AG09309 (cell line): ENCODE data around the gene MICU1.
A peak's percentile ranks its signal among the peaks of the same experiment; 100 is the strongest.

Source experiments
- DNase-seq: peaks from one replicate; pipeline ENCODE4 v3.0.0-alpha.2; 2010; ENCODE audit warnings: low read depth
- H3K4me3 ChIP-seq: 2 replicates; pipeline ENCODE4 v1.5.1; 2011; ENCODE audit warnings: mild to moderate bottlenecking, low read depth, low read length, moderate library complexity; ENCODE audit not compliant: control insufficient read depth
- TF ChIP-seq, protein P1 (sequence below): IDR thresholded peaks from 2 replicates; pipeline ENCODE4 v1.5.1; 2011; ENCODE audit warnings: mild to moderate bottlenecking, low read depth, low read length, inconsistent platforms; ENCODE audit not compliant: insufficient read depth, control insufficient read depth; ENCODE audit errors: missing control alignments

MICU1 gene

GRCh38 chr10:72342911-72343310 lies 283.0 kb downstream of the MICU1 start:
- no peak for DNase-seq
- TF ChIP-seq, protein P1, sequence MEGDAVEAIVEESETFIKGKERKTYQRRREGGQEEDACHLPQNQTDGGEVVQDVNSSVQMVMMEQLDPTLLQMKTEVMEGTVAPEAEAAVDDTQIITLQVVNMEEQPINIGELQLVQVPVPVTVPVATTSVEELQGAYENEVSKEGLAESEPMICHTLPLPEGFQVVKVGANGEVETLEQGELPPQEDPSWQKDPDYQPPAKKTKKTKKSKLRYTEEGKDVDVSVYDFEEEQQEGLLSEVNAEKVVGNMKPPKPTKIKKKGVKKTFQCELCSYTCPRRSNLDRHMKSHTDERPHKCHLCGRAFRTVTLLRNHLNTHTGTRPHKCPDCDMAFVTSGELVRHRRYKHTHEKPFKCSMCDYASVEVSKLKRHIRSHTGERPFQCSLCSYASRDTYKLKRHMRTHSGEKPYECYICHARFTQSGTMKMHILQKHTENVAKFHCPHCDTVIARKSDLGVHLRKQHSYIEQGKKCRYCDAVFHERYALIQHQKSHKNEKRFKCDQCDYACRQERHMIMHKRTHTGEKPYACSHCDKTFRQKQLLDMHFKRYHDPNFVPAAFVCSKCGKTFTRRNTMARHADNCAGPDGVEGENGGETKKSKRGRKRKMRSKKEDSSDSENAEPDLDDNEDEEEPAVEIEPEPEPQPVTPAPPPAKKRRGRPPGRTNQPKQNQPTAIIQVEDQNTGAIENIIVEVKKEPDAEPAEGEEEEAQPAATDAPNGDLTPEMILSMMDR: no peak
- no peak overlapping the region for H3K4me3 ChIP-seq

DNA sequence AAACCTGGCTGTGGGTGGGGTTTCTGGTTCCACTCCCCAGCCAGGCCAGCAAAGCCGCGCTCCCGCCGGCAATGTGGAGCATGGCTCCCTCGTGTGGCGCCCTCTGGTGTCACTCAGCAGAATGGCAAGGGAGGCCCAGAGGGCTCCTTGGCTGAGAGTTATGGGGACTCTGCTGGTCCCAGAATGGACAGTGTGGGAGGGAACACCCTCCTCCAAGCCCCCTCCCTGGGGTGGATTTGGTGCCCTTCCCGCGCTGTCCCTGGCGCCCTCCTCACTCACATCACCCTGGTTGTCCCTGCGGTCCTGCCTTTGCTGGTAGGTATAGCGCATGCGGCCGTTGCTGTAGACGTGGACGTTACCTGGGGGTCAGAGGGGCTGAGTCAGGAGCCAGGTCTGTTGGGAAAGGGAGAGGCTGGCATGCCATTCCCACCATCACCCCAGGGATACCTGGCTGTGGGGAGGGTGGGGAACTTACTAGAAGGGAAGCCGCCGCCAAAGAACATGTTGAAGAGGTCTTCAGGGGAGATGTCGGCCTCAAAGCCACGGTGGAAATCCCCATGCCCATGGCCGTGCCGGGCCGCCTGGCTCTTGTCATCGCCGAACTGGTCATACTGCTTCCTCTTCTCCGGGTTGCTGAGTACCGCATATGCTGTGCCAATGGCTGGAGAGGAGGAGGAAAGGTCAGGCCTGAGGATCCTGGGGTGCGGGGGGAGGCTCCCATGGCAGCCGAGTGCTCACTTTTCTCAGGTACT lies 285.2 kb downstream of the MICU1 start:
- TF ChIP-seq, protein P1: peak; percentile 99
- no peak overlapping the region for H3K4me3 ChIP-seq
- no peak for DNase-seq

DNA sequence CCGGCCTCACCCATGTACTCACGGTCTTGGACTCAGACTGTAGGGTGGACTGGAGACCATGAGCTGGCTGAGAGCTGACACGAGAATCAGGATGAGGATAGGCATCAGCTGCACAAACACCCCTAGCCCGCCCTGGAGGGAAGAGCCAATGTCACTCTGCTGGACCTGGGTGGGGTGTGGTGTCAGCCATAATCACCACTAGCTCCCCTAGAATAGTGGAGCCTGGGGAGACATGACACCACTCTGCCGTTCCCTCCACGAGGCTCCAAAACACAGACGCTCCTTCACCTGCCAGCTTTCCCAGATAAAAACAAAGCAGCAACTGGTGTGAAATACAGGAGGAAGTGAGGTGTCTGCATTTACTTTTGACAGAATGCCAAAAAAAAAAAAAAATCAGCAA lies 287.7 kb downstream of the MICU1 start:
- no peak for DNase-seq
- TF ChIP-seq, protein P1: no peak
- H3K4me3 ChIP-seq: no peak overlapping the region

DNA sequence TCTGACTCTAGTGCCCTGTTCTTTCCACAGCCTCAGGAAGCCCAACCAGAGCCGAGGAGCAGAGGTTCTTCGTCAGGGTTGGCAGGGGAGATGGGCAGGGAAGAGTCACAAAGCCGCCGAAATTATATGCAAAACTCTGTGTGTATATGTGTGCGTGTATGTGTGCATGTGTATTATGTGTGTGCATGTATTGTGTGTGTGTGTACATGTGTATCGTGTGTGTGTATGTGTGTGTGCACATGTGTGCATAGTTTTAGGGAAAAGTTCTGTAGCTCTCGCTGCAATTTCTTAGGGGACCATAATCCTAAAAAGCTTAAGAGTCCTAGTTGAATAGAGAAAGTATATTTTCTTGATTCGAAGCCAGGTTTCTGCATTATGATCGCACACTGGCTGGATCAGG lies 288.2 kb downstream of the MICU1 start:
- DNase-seq: no peak
- TF ChIP-seq, protein P1: no peak
- H3K4me3 ChIP-seq: no peak overlapping the region

GRCh38 chr10:72337039-72337629 lies 288.7 kb downstream of the MICU1 start:
- TF ChIP-seq, protein P1: peak; percentile 97
- DNase-seq: no peak
- no peak overlapping the region for H3K4me3 ChIP-seq

DNA sequence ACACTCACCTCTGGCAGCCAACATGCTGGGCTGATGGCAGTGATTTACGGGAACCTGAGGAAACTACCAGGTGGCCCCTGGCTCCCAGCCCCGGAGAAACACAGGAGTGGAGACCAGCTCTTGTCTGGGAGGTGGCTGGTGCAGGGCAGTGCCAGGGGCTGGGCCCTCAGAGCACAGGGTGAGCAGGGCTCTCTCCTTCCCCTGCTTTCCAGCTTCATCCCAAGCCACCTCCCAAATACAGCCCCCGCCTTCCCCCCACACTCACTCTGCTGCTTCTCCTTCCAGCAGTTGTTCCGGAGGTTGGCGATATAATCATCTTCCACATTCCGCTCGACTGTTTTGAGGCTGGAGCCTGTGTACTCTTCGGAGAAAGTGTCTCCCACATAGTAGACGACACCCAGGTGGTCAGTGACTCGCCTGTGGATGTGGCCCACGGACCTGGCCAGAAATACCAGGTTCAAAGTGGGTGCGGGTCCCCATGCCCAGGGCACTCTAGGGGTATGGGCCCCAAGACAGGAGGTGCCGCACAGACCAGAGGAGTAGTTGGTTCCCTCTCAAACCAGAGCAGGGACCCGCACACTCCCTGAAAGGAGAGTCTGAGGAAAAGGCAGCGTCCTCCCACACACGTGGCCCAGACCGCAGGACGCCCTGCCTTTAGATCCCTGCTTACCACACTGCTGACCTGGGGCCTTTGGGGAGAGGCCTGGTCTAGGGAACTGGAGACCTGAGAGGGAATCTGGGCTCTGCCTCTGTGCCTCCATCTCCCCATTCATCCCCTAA lies 289.4 kb downstream of the MICU1 start:
- H3K4me3 ChIP-seq: no peak overlapping the region
- TF ChIP-seq, protein P1: no peak
- no peak for DNase-seq
